Activated CD8-positive, alpha-beta T cell treated with anti-CD3 and anti-CD28 coated beads for 36 hours (primary cell): Measurements from ENCODE around the gene ABHD16A. TPM values are rescaled to one million over a fixed set of nuclear protein-coding genes. Genes with fewer than 3 reads are reported as not detected.

Experiments used
- ATAC-seq: fragments of 200-7000 bp; cut with Tn5 transposase; one replicate; pipeline ENCODE4 v1.10.0; 2021; ENCODE audit warnings: mild to moderate bottlenecking, moderate library complexity
- CTCF ChIA-PET: fragments of 350-600 bp; sonication (Branson Sonifier 250); formaldehyde crosslinking; loops from one replicate; lab custom pipeline; 2021; ENCODE audit warnings: antibody characterized with exemption; lab: Charles Lee
- POLR2A ChIA-PET: fragments of 350-600 bp; sonication (Branson Sonifier 250); formaldehyde crosslinking; loops from one replicate; lab custom pipeline; 2021; ENCODE audit warnings: antibody characterized with exemption; lab: Charles Lee
- DNase-seq: peaks from one replicate; pipeline ENCODE4 v3.0.0-alpha.2; 2020
- H3K27ac Mint-ChIP-seq: one replicate; pipeline ENCODE4 v1.8.0; 2021; ENCODE audit warnings: mild to moderate bottlenecking, mixed read lengths
- H3K27me3 Mint-ChIP-seq: one replicate; pipeline ENCODE4 v1.8.0; 2021; ENCODE audit warnings: mixed read lengths
- H3K36me3 Mint-ChIP-seq: one replicate; pipeline ENCODE4 v1.8.0; 2021; ENCODE audit warnings: low read depth, mixed read lengths
- H3K4me1 Mint-ChIP-seq: one replicate; pipeline ENCODE4 v1.8.0; 2021; ENCODE audit warnings: low read depth, mixed read lengths
- H3K4me3 Mint-ChIP-seq: one replicate; pipeline ENCODE4 v1.8.0; 2021; ENCODE audit warnings: mild to moderate bottlenecking, moderate library complexity, mixed read lengths
- H3K9me3 Mint-ChIP-seq: one replicate; pipeline ENCODE4 v1.8.0; 2021; ENCODE audit warnings: mixed read lengths
- CTCF ChIP-seq: fragments of 200-600 bp; IDR thresholded peaks from one replicate; pipeline ENCODE4 v1.8.0; 2022; ENCODE audit warnings: antibody characterized with exemption, mild to moderate bottlenecking
- intact Hi-C: fragments of 100-400 bp; cut with micrococcal nuclease; formaldehyde crosslinking; loops from one replicate; pipeline ENCODE4 v1.10.0; 2022
- microRNA-seq: library from miRNA; unstranded; fragments of <30 nt; microRNA quantifications from one replicate; pipeline ENCODE4 v1.2.0, GENCODE V29; 2022; ENCODE audit warnings: borderline microRNAs expressed, borderline replicate concordance
- total RNA-seq, 2 experiments: library from RNA; stranded (reverse); gene quantifications; one replicate each; pipeline ENCODE4 v1.2.3, GENCODE V29; 2021

The ABHD16A gene
- total RNA-seq, 2 experiments from 2014 or later, result 23.7 to 24.3 TPM

GRCh38 chr6:31639043-31639442 lies 64.1 kb downstream of the ABHD16A start:
- POLR2A ChIA-PET, result interaction anchor here (0.7 to 16.2 kb wide), 6 partner anchors 8 to 87 kb away, joined by 3 to 235 read pairs (median 6); partner anchors contain the start of genes BAG6 and GPANK1
- no peak for TF ChIP-seq CTCF
- Mint-ChIP-seq H3K9me3 (no peaks in the 10 kb centered on the region), H3K27ac (peak overlapping the region; percentile 32), H3K4me3 (no peak overlapping the region), H3K36me3 (peaks cover 48% of the 10 kb centered on the region), H3K4me1 (peaks cover 5% of the 10 kb centered on the region), H3K27me3 (no peaks in the 10 kb centered on the region)
- CTCF ChIA-PET, result interaction anchor here (1.6 kb wide), 1 partner anchor 11 kb away, joined by 4 read pairs; no protein-coding TSS in a partner anchor
- no peak for DNase-seq
- no peak for ATAC-seq
- intact Hi-C loops, result no loop called here

Small RNAs within 50 kb of the gene (microRNA-seq; reads per million reads assigned to microRNA genes)
- not detected for gene MIR4646

Other genes starting within 250 kb of the ABHD16A start
- 10 to 100 TPM; 17.0 to 17.7 TPM for gene MICB, start 205.2 kb downstream of the ABHD16A start, total RNA-seq
- gene MCCD1, start 174.4 kb downstream of the ABHD16A start, total RNA-seq, result not detected
- gene DDX39B, start 161.3 kb downstream of the ABHD16A start, total RNA-seq, result 100 to 1,000 TPM; 568 to 572 TPM
- gene ATP6V1G2, start 156.7 kb downstream of the ABHD16A start, total RNA-seq, result 1 to 10 TPM in 1 of 2 experiments, under 1 TPM in 1; 0.86 to 1.1 TPM
- 10 to 100 TPM; 11.3 to 13.0 TPM for gene NFKBIL1, start 155.7 kb downstream of the ABHD16A start, total RNA-seq
- 100 to 1,000 TPM; 713 to 724 TPM for gene LTA, start 131.0 kb downstream of the ABHD16A start, total RNA-seq
- 10 to 100 TPM; 89.2 to 92.5 TPM for gene TNF, start 127.8 kb downstream of the ABHD16A start, total RNA-seq
- 100 to 1,000 TPM; 368 to 375 TPM for gene LTB, start 120.9 kb downstream of the ABHD16A start, total RNA-seq
- gene LST1, start 117.0 kb downstream of the ABHD16A start, total RNA-seq, result 10 to 100 TPM; 40.4 to 43.6 TPM
- gene NCR3, start 110.3 kb downstream of the ABHD16A start, total RNA-seq, result 10 to 100 TPM; 60.1 to 60.3 TPM
- gene AIF1, start 88.1 kb downstream of the ABHD16A start, total RNA-seq, result 100 to 1,000 TPM; 240 to 253 TPM
- gene PRRC2A, start 82.6 kb downstream of the ABHD16A start, total RNA-seq, result 100 to 1,000 TPM; 257 to 262 TPM
- 100 to 1,000 TPM; 303 to 318 TPM for gene BAG6, start 50.7 kb downstream of the ABHD16A start, total RNA-seq
- 1 to 10 TPM; 4.4 to 4.9 TPM for gene APOM, start 47.4 kb downstream of the ABHD16A start, total RNA-seq
- 10 to 100 TPM; 11.4 to 11.7 TPM for gene C6orf47, start 42.5 kb downstream of the ABHD16A start, total RNA-seq
- 10 to 100 TPM; 29.4 to 30.9 TPM for gene GPANK1, start 38.3 kb downstream of the ABHD16A start, total RNA-seq
- 100 to 1,000 TPM; 241 to 247 TPM for gene CSNK2B, start 37.2 kb downstream of the ABHD16A start, total RNA-seq
- gene LY6G5B, start 33.3 kb downstream of the ABHD16A start, total RNA-seq, result 10 to 100 TPM; 14.7 to 16.1 TPM
- 1 to 10 TPM; 1.6 to 2.3 TPM for gene LY6G5C, start 22.3 kb downstream of the ABHD16A start, total RNA-seq
- gene LY6G6F, start 3.5 kb upstream of the ABHD16A start, total RNA-seq, result not detected
- gene LY6G6D, start 12.0 kb upstream of the ABHD16A start, total RNA-seq, result not detected
- gene LY6G6C, start 18.4 kb upstream of the ABHD16A start, total RNA-seq, result not detected
- gene MPIG6B, start 20.0 kb upstream of the ABHD16A start, total RNA-seq, result under 1 TPM; 0.65 to 0.81 TPM
- 1 to 10 TPM; 6.3 to 6.9 TPM for gene DDAH2, start 26.0 kb upstream of the ABHD16A start, total RNA-seq
- gene CLIC1, start 33.2 kb upstream of the ABHD16A start, total RNA-seq, result 100 to 1,000 TPM; 334 to 346 TPM
- 100 to 1,000 TPM in 1 of 2 experiments, 10 to 100 TPM in 1; 96.9 to 105 TPM for gene MSH5, start 36.7 kb upstream of the ABHD16A start, total RNA-seq
- gene SAPCD1, start 59.3 kb upstream of the ABHD16A start, total RNA-seq, result 10 to 100 TPM; 13.6 to 18.7 TPM
- 1 to 10 TPM; 1.6 TPM for gene VWA7, start 74.0 kb upstream of the ABHD16A start, total RNA-seq
- 100 to 1,000 TPM; 150 to 153 TPM for gene VARS1, start 92.4 kb upstream of the ABHD16A start, total RNA-seq
- 100 to 1,000 TPM; 117 to 120 TPM for gene LSM2, start 103.6 kb upstream of the ABHD16A start, total RNA-seq
- gene HSPA1L, start 112.0 kb upstream of the ABHD16A start, total RNA-seq, result 1 to 10 TPM; 1.7 to 2.0 TPM
- 10 to 100 TPM; 36.6 to 37.8 TPM for gene HSPA1A, start 112.2 kb upstream of the ABHD16A start, total RNA-seq
- gene HSPA1B, start 124.4 kb upstream of the ABHD16A start, total RNA-seq, result 10 to 100 TPM; 50.4 to 50.8 TPM
- gene NEU1, start 159.5 kb upstream of the ABHD16A start, total RNA-seq, result 1 to 10 TPM; 8.7 to 9.8 TPM
- gene SLC44A4, start 175.7 kb upstream of the ABHD16A start, total RNA-seq, result not detected
- 10 to 100 TPM; 55.4 to 56.8 TPM for gene EHMT2, start 194.4 kb upstream of the ABHD16A start, total RNA-seq
- gene ZBTB12, start 198.8 kb upstream of the ABHD16A start, total RNA-seq, result 1 to 10 TPM; 1.8 to 2.1 TPM
- gene C2, start 224.4 kb upstream of the ABHD16A start, total RNA-seq, result 1 to 10 TPM in 1 of 2 experiments, under 1 TPM in 1; 0.99 to 1.4 TPM
- under 1 TPM; 0.43 to 0.45 TPM for gene CFB, start 242.8 kb upstream of the ABHD16A start, total RNA-seq